C4-2B (cell line): ENCODE data around the gene GTF2IRD2.
"Not testable (repeated sequence)": the region's sequence is repeated elsewhere in the genome, so short reads cannot be mapped to it uniquely, and the experiment has no call there.

Experiments used
- CTCF ChIP-seq: fragments of 450-650 bp; conservative IDR thresholded peaks from 2 replicates; pipeline ENCODE4 v1.5.1; 2017; ENCODE audit warnings: mild to moderate bottlenecking
- ZFX ChIP-seq: fragments of 450-650 bp; IDR thresholded peaks from 2 replicates; pipeline ENCODE4 v1.6.1; 2017

DNA sequence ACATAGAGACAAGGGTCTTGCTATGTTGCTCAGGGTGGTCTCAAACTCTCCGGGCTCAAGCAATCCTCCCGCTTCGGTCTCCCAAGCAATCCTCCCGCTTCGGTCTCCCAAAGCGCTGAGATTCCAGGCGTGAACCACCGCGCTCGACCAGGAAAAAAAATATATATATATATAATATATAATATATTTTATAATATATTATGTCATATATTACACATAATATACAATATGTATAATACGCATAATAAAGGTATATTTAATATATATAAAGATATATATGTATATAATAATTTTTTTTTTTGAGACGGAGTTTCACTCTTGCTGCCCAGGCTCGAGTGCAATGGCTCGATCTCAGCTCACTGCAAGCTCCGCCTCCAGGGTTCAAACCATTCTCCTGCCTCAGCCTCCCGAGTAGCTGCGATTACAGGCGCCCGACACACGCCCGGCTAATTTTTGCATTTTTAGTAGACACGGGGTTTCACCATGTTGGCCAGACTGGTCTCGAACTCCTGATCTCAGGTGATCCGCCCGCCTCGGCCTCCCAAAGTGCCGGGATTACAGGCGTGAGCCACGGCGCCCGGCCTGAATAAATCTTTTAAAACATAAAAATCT lies 38.2 kb upstream of the GTF2IRD2 start:
- TF ChIP-seq CTCF, ZFX: not testable (repeated sequence)
